Stimulated activated CD4-positive, alpha-beta T cell treated with anti-CD3 and anti-CD28 coated beads, Interleukin-1b, Interleukin-23, amount 100 ng/mL, for 1 hour (primary cell): ENCODE measurements around the gene NAGPA.

Experiments used
- DNase-seq, 2 donors: peaks; one replicate each; pipeline ENCODE4 v3.0.0-alpha.2; 2020; ENCODE audit warnings: low read depth in 2 of 2

NAGPA gene

DNA sequence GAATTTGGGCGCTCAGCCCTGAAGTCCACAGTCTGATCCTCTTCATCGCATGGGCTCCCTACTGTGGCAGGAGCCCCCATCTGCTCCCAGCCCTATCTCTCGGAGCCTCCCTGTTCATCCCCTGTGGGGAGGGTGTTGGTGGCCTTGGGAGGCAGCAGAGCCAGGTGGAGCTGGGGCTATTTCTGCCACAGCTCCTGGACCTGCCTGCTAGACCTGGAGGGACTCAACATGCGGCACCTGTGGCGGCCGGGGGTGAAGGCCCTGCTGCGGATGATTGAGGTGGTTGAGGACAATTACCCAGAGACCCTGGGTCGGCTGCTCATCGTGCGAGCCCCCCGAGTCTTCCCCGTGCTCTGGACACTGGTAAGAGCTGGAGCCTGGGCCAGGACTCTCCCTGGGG lies 30.5 kb downstream of the NAGPA start:
- DNase-seq: no peak

DNA sequence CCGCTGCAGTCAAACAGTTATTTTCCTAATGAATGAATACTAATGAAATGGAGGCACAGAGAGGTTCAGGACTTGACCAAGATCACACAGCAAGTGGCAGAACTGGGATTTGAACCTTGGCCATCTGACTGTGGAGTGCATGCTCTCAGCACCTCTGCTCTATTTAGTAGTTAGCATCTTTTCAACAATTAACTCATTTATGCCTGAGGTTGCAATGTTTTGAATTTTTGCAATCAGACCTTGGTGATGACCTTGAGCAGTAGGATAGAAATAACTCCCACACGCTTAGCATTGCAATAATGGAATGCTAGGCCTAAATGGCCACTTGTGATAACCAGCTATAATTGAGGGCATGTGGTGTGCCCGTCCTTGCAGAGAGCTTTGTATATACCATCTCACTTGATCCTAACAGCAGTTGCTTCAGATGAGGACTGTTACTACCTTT lies 31.0 kb downstream of the NAGPA start:
- no peak for DNase-seq

DNA sequence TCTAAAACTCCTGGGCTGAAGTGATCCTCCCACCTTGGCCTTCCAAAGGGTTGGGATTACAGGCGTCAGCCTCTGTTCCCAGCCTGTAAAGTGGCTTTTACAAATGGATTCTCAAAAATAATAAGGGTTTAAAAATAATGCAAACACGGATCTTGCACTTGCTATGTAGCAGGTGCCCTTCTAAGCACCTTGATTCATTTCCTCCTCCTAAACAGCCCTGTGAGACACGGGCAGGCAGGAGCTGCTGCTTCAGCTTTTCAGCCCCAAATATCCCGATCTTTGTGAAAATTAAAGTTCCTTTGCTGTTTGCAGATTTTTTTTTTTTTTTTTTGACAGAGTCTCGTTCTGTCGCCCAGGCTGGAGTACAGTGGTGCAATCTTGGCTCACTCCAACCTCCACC lies 31.7 kb downstream of the NAGPA start:
- DNase-seq: no peak

DNA sequence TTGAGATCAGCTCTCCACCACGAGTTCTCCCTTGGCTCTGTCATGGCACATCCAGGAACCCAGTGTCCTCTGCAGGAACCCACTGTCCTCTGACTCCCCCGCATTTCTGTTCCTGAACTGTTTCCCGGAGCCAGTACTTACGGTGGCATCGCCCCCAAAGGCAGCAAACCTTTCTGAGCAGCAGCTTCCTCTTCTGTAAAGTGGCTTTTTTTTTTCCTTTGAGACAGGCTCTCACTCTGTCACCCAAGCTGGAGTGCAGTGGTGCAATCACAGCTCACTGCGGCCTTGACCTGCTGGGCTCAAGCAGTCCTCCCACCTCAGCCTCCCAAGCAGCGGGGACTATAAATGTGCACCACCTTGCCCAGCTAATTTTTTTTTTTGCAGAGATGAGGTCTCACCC lies 32.2 kb downstream of the NAGPA start:
- DNase-seq: no peak

DNA sequence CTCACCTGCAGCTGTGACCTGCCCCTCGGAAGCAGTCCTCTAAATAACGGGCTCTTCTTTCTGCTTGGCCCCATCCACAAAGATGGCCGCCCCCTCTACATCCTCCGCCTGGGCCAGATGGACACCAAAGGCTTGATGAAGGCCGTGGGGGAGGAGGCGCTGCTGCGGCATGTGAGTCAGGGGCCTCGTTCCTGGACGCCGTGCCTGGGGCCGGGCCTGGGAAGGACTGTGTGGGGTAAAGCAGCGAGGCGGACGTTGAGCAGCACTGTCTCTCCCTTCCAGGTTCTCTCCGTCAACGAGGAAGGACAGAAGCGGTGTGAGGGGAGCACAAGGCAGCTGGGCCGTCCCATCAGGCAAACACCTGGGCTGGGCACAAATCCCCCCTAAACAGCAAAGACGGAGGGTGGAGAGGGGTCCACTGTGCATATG lies 33.1 kb downstream of the NAGPA start:
- DNase-seq: no peak

DNA sequence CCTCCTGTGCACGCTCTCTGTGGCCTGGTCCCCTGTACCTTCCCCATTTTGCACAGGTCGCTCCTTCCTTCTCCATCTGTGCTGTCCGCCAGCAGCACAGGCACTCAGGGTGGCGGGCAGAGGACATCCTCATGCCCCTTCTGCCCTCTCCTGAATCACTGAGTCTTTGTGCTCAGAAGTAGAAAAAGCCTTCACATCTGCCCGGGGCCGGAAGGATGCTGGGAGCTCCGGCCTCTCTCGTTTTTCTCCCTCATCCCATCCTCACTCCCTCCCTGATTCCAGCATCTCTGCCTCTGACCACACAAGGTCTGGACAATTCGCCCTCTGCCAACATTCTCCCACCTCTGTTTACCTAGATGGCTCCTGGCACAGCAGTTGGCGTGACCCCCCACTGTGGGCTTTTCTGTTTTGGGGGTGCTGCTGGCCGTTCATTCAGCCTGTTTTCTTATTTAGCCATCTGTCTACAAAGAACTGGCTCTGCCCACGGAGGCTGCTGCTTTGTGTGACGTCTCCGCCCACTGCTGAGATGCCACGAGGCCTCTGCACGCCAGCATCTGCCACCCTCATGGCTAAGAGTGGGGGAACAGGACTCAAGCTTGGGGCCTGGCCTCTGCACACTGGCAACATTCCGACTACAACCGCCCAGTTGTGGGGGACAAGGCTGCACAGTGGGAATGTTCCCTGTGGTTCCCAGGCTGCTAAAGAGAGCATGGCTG lies 38.9 kb downstream of the NAGPA start:
- DNase-seq: no peak

DNA sequence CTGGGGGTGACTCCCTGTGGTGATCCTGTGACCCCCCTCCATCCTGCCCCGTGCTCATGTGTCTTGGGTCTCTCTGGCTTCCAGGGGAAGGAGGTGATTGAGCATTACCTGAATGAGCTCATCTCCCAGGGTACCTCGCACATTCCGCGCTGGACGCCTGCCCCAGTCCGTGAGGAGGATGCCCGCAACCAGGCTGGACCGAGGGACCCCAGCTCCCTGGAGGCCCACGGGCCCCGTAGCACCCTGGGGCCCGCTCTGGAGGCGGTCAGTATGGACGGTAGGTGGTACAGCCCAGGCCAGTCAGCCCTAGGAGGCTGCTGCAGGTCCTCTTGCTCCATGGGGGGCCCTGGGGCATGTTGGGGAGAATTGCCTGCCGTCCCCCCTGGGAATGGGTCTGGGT lies 42.0 kb downstream of the NAGPA start:
- DNase-seq: no peak

DNA sequence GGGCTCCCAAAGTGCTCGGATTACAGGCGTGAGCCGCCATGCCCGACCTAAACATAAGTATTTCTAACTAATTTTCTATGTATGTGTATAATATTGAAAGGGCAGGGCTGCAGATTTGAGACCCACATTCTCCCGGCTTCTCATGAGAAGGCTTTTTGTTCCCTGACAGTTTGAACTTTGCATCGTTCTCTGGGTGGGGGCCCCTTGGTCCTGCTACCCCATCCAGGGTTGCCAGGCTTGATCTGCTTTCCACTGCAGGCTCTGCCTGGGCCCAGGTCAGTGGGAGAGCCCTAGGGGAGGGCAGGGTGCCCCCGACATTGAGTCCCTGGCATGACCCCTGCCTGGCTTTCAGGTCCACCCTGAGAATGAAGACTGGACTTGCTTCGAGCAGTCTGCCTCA lies 43.3 kb downstream of the NAGPA start:
- no peak for DNase-seq

DNA sequence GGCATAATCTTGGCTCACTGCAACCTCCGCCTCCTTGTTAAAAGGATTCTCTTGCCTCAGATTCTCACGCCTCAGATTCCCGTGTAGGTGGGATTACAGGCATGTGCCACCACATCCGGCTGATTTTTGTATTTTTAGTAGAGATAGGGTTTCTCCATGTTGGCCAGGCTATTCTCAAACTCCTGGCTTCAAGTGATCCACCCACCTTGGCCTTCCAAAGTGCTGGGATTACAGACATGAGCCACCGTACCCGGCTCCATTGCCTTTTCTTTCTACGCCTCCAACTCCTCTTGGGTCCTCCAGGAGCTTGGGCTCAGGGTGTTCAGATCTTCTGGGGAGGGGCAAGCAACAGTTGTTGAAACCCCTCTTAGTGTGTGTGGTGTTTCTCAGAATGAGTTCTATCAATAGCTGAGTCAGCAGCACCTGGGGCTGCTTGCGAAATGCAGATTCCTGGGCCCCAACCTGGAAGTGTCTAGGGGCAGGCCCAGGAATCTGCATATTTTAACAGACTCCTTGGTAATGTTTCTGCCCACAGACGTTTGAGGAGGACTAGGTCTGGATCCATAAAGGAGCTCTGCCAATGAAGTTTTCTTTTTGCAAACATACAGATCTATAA lies 44.2 kb downstream of the NAGPA start:
- DNase-seq: no peak

DNA sequence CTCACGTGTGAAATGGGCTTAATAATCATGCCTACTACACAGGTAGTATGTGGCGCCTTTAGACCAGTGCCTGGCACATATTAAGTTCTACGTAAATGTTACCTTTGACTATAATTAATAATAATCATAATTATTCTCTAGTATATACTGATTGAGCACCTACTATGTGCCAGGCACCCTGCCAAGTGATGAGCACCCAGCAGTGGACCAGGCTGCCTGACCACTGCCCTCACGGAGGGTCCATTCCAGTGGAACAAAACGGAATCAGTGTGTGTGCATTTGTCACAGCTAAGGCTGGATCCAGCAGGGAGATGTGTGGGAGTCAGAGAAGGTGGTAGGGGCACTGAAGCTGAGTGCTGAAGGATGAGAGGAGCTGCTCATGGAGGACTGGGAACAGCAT lies 45.1 kb downstream of the NAGPA start:
- DNase-seq: no peak

DNA sequence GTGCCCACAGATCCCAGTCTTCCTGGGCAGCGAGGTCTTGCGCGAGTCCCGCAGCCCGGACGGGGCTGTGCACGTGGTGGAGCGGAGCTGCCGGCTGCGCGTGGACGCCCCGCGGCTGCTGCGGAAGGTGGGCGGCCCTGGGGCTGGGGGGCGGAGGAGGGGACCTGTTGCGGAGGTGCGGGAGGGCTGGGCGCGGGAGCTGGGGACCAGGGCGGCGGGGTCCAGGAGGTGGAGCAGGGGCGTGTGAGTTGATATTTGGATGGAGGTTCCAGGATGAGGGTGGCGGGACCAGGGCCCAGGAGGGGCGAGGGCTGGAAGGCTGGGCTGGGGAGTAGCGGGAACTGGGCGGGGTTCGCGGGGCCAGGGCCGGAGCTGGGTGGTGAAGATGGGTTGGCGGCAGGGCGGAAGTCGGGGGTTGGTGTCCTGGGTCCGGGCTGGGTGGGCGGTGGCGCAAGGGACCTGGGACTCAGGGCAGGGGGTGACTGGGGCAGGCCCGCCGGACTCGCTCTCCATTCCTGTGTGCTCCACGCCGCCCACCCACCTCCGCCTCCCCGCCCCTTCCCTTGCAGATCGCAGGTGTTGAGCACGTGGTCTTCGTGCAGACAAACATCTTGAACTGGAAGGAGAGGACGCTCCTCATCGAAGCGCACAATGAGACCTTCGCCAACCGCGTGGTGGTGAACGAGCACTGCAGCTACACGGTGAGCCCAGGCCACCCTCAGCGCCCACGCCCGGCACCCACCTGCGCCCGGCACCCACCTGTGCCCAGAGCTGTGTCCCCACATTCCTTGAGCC lies 46.0 kb downstream of the NAGPA start:
- DNase-seq: no peak

DNA sequence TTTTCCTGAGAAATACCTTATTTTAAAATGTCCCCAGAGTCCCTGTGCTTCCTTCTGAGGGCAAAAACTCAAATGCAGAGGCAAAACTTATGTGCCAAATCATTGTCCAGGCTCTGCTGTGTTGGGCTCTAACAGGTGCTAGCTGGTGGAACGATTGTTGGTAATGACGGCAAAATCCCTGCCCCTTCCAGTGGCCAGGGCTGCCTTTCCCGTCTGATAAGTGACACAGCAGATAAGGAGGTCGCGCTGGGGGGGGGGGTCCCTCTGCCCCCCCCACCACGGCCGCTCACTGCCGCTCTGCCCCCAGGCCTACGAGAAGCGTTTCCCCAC lies 46.5 kb downstream of the NAGPA start:
- DNase-seq: no peak

DNA sequence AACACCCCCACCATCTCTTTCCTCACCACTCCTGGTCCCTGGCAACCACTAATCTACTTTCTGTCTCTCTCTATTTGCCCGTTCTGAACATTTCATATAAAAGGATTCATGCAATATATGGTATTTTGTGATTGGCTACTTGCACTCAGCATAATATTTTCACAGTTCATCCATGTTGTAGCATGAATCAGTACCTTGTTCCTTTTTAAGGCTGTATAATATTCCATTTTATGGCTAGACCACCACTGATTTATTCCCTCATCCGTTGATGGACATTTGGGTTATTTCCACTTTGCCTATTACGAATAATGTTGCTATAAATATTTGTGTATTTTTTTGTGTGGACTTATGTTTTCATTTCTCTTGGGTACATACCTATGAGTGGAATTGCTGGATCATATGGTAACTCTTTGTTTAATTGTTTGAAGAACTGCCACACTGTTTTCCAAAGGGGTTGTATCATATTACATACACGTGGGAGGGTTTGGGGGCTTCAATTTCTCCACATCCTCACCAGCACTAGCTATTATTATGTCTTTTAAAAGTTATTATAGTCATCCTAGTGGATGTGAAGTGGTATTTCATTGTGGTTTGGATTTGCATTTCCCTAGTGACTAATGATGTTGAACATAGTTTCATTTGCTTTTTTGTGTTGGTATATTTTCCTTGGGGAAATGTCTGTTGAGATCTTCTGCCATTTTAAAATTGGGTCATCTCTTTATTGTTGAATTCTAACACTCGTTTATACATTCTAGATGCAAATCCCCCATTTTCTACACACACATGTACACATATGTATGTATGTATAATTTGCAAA lies 49.4 kb downstream of the NAGPA start:
- no peak for DNase-seq

DNA sequence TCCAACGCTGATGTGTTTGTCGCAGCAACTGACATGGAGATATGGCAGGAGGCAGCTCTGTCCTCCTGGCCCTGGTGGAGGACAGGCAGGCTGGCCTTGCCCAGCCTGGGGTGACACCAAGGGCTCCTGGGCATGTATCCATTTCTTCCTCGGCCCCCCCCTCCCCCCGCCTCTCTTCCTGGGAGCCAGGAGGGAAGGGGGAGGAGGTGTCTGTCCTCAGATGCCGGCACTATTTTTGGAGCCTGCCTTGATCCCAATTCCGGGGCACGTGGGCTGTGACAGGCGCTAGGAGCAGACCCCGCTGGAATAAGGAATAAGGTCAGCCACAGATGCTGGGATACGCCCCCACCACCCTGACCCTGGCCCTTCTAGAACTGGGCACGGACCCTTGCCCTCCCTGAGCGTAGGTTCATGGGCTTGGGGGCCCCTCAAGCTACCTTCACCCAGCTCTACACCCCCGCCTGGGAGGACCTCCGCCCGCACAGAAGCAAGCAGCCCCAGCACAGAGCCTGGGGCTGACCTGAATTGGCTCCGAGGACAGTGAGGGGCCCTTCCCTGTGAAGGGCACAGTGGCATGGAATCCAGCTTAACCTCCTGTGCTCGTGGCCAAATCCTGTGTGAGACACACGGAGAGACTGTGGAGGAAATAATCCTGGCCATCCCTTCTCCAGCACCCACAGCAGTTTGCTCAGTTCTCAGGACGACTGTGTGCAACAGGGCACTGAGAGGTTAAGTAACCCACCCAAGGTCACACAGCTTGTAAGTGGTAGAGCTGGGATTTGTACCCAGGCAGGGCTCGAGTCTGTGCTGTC lies 51.5 kb downstream of the NAGPA start:
- DNase-seq: no peak

DNA sequence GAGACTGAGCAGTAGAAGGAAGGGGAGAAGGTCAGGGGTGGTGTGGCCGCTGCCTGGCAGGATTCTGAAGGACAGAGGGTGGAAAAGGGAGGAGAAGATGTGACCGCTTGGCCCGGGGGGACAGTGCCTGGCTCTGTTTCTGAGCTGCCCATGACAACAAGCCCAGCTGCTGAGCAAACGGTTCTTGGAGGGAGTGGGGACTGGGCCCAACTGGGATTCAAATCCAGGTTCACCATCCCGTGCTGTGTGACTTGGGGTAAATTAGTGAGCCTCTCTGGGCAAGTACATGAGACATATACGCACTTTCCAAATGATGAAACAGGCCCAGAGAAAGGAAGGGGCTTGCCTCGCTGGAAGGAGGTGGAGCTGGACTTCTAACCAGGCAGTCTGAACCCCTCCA lies 52.3 kb downstream of the NAGPA start:
- no peak for DNase-seq

DNA sequence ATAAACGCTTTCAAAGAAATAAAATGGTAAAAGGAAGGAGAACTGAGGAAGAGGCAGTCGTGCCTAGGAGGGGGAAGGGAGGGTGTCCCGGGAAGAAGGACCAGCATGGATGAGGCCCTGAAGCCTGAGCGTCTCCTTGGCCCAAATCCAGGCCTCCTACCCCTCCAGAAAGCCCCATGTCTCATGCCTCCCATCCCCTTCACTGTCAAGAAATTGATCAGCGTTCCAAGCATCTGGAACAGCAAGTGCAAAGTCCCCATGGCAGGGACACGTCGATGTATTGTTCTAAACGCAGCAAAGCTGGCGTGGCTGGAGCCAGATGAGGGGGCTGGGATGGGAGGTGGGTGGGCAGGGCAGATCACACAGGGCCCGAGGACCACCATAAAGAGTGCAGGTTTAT lies 53.0 kb downstream of the NAGPA start:
- DNase-seq: no peak

DNA sequence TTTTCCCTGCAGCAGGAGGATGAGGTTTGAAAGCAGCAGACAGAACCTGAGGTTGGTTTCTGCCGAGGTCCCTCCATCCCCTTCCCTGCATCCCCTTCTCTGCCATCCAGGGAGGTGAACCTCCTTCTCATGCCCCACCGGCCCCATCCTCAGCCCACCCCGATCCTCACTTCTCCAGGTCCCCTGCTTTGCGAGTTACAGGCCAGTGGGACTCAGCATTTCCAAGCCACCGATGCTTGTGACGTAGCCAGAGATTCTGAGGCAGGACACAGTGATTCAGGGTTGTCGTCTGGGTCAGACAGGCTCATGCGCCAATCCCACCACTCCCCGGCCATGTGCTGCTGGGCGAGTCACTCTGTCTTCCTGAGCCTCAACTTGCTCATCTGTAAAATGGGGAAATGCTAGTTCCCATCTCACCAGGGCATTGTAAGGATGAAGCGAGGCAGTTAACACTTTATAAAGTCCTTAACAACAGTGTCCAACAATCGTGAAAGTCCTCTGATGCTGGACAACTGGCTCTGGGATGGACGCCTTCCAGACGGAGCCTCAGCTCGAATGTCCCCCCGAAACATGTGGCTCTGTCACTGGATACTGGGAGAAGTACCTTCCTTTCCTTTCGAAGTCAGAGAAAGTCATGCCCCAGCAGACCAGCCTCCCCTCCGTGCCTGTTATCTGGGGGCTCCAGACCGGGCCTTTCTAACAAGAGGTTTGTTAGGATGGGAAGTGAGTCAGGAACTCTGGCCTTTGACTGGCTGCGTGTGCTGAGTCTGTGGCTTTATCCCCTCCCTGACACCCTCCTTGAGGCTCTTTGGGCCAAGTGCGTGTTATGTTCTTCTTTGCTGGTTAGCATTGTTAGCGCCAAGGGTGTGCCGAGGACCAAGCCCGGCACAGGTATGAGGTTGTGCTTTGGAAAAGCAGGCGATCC lies 53.7 kb downstream of the NAGPA start:
- no peak for DNase-seq

DNA sequence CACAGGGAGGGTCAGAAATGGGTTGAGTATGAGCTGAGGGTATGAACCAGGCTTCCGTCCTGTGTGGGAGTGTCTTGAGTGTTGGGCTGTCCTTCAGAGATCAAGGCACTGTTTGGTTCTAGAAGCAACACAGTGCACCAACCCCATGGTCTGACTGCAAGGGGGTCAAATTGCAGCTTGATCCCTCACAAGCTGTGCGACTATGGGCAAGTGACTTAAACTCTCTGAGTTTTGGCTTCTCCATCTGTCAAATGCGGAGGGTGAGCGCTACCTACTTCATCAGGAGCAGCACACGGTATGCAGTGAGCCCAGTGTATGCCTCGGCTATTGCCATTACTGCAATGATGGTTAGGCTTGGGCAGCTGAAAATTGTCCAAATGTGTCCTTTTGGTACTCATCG lies 54.6 kb downstream of the NAGPA start:
- no peak for DNase-seq

DNA sequence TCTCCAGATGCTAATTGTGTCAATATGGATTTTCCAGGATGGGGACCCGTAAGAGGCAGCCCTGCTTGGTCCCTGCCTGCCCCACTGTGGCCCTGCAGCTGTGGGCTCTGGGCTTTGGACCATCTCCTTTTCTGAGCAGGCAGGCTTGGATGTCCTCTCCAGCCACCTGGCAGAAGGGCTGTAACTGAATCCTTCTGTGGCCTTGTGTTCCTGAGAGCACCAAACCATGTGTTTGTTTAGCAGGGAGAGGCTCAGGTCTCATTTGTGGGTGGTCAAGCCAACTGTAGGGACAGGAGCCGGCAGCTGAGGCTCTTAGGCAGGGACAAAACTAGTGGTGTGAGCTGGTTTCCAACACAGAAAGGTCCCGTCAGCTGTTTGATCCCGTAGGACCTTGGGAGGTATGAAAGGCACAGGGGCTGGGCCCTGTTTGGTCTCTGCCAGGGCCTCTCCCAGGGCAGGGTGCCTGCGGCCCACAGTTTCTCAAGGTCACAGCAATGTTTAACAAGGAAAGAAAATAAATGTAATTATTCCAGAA lies 57.1 kb downstream of the NAGPA start:
- DNase-seq: no peak

DNA sequence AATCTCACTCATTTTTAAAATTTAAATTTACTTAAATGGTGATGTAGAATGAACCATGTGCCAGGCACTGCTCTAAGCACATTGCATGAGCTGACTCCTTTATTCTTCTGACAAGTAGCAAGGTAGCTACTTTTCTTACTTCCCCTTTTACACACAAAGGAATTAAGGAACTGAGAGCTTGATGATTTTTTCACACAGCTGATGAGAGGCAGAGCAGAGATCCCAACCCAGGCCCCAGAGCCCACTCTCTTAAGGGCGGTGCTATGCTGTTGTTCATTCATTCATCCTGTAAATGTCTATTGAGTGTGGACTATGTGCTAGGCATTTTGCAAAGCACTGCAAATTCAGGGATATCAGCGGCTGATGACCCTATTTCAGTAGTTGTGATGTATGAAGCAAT lies 57.7 kb downstream of the NAGPA start:
- no peak for DNase-seq
